Chondrocyte (in vitro differentiated cells): ENCODE data around the gene MYCBPAP. TPM values are rescaled to one million over a fixed set of nuclear protein-coding genes. Genes with fewer than 3 reads are reported as not detected.

Source experiments
- DNase-seq: peaks from one replicate; pipeline ENCODE4 v3.0.0; 2021; ENCODE audit warnings: mixed read lengths, low spot score
- H3K27ac Mint-ChIP-seq: one replicate; pipeline ENCODE4 v1.8.0; 2021; ENCODE audit warnings: mild to moderate bottlenecking, moderate library complexity, mixed read lengths; ENCODE audit not compliant: unreplicated experiment
- H3K27me3 Mint-ChIP-seq: 2 replicates; pipeline ENCODE4 v1.8.0; 2021; ENCODE audit warnings: low read depth, mixed read lengths
- H3K36me3 Mint-ChIP-seq: 2 replicates; pipeline ENCODE4 v1.8.0; 2021; ENCODE audit warnings: low read depth, mixed read lengths
- H3K4me1 Mint-ChIP-seq: 2 replicates; pipeline ENCODE4 v1.8.0; 2021; ENCODE audit warnings: low read depth, mild to moderate bottlenecking, mixed read lengths
- H3K4me3 Mint-ChIP-seq: one replicate; pipeline ENCODE4 v1.8.0; 2021; ENCODE audit warnings: mild to moderate bottlenecking, moderate library complexity, mixed read lengths; ENCODE audit not compliant: unreplicated experiment
- H3K9me3 Mint-ChIP-seq: 2 replicates; pipeline ENCODE4 v1.8.0; 2021; ENCODE audit warnings: low read depth, mixed read lengths
- total RNA-seq: library from RNA; stranded (reverse); gene quantifications from 3 replicates; pipeline ENCODE4 v1.2.1, GENCODE V29; 2021
- TF ChIP-seq, protein P1 (sequence below): fragments of 200-600 bp; sonication (generic); IDR thresholded peaks from 2 replicates; pipeline ENCODE4 v1.5.0; 2021; ENCODE audit warnings: antibody characterized with exemption, mild to moderate bottlenecking, moderate library complexity

MYCBPAP gene
- total RNA-seq, 1 donor from 2014 or later = 0.99 TPM

DNA sequence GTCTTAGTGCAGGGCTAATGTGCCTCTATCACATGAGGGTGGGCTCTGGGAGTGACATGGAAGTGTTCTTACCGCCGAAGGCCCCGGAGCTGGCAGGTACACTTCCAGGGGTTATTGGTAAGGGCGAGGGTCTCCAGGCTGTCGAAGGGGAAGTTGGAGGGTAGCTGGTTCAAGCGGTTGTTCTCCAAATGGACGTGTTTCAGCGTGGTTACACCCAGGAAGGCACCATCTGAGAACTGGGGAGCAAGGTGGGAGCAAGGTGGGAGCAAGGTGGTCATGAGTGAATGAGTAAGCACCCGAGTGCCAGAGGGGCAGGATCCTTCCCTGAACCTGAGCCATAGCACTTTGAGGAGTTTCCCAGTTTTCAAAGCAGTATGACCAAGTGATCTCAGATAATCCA is 42.6 kb upstream of the MYCBPAP start:
- Mint-ChIP-seq H3K27me3 (peaks cover 2% of the 10 kb centered on the region), H3K4me1 (peaks cover 3% of the 10 kb centered on the region), H3K9me3 (no peaks in the 10 kb centered on the region), H3K4me3 (no peak overlapping the region), H3K27ac (no peak overlapping the region), H3K36me3 (peaks cover 2% of the 10 kb centered on the region)
- no peak for DNase-seq
- TF ChIP-seq, protein P1, sequence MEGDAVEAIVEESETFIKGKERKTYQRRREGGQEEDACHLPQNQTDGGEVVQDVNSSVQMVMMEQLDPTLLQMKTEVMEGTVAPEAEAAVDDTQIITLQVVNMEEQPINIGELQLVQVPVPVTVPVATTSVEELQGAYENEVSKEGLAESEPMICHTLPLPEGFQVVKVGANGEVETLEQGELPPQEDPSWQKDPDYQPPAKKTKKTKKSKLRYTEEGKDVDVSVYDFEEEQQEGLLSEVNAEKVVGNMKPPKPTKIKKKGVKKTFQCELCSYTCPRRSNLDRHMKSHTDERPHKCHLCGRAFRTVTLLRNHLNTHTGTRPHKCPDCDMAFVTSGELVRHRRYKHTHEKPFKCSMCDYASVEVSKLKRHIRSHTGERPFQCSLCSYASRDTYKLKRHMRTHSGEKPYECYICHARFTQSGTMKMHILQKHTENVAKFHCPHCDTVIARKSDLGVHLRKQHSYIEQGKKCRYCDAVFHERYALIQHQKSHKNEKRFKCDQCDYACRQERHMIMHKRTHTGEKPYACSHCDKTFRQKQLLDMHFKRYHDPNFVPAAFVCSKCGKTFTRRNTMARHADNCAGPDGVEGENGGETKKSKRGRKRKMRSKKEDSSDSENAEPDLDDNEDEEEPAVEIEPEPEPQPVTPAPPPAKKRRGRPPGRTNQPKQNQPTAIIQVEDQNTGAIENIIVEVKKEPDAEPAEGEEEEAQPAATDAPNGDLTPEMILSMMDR = no peak

DNA sequence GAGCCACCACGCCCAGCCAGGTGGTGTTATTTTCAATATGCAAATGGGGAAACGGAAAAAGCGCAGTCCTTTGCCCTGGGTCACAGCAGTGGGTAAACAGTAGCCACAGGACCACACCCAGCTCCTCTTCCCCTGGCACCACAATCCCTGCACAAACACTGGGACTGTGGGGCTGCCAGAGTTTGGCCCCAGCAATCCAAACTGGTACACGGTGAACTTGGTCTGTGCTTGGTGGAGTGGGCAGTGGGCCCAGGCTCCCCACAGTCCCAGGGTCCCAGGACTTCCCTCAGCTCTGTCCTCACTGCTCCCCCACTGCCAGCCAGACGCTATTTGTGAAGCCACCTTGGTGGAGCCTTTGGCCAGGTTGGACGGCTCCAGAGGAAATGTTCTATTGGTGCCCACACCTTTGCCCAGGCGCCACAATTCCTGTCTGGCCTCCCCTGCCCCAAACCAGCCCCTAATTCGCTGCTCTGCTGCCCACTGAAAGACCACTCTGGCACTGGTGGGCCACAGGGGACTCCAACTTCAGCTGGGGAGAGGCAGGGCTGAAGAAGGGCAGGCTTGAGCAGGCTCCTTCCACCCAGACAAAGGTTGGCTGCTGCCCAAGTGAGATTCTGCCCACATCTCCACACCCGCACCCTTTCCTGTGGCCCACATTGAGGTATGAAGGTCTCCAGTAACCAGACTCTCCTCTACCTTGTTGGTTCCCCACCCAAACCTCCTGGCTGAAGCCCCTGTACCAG is 41.7 kb upstream of the MYCBPAP start:
- DNase-seq = no peak

DNA sequence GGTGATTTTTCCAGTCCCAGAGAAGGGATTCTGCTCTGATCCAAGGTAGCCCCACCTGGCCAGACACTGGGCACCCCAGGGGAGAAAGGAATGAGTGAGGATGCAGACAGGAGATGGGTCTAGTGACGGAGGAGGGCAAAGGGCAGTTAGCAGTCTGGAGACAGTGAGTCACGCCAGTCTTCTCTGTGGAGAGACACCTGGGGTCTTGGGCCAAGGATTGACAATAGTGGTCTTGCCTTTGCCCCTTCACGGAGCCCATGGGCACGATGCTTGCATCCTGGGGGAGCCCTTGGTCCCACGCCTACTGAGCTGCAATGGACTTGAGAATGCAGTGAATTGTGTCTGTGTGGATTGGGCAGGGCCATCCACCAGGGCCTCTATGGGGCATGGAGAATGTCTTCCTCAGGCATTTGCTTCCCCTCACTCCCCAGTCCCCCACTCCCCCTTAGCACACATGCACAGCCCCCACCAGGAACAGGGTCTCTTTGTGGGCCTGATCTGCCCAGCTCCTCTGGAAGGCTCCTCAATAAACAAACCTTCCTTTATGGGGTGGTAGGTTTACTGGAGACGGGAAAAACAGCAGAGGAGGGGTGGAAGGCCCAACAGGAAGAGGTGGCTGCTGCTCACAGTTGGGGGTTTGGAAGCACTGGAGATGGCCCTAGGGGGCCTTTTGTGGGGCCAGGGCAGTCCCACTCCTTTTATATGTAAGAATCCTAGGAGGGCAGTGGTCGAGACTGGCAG is 41.0 kb upstream of the MYCBPAP start:
- no peaks in the 10 kb centered on the region for H3K9me3 Mint-ChIP-seq
- no peaks in the 10 kb centered on the region for H3K36me3 Mint-ChIP-seq
- TF ChIP-seq, protein P1 = no peak
- DNase-seq = no peak
- H3K27ac Mint-ChIP-seq = no peak overlapping the region
- H3K27me3 Mint-ChIP-seq = peaks cover 2% of the 10 kb centered on the region
- H3K4me1 Mint-ChIP-seq = peaks cover 3% of the 10 kb centered on the region
- H3K4me3 Mint-ChIP-seq = no peak overlapping the region

More for the DNA sequence above, 41.7 kb upstream of the MYCBPAP start:
- no peaks in the 10 kb centered on the region for H3K9me3 Mint-ChIP-seq
- peaks cover 2% of the 10 kb centered on the region for H3K36me3 Mint-ChIP-seq
- peaks cover 2% of the 10 kb centered on the region for H3K27me3 Mint-ChIP-seq
- no peak overlapping the region for H3K4me3 Mint-ChIP-seq
- H3K4me1 Mint-ChIP-seq = peaks cover 3% of the 10 kb centered on the region
- H3K27ac Mint-ChIP-seq = no peak overlapping the region
- TF ChIP-seq, protein P1 = no peak

DNA sequence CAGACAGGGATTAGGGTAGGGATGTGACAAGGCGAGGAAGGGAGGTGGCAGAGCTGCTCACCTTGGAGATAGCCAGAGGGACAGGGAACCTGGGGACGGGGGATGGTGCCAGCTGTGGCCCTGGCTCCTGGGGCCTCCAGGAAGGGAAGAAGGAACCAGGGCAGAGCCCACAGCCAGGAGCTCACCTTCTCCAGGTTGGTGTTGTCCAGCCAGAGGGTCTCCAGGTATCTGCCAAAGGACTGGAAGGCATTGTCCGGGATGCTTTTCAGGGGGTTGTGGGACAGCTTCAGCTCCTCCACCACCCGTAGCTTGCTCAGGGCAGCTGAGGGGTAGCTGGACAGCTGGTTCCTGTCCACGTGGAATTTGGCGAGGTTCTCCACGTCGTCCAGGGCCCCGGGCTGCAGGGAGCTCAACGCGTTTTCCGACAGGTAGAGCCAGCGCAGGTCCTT is 40.4 kb upstream of the MYCBPAP start:
- Mint-ChIP-seq H3K4me3 (no peak overlapping the region), H3K27ac (no peak overlapping the region), H3K27me3 (peaks cover 2% of the 10 kb centered on the region), H3K9me3 (no peaks in the 10 kb centered on the region), H3K36me3 (no peaks in the 10 kb centered on the region), H3K4me1 (peaks cover 3% of the 10 kb centered on the region)
- no peak for DNase-seq
- TF ChIP-seq, protein P1 = no peak

DNA sequence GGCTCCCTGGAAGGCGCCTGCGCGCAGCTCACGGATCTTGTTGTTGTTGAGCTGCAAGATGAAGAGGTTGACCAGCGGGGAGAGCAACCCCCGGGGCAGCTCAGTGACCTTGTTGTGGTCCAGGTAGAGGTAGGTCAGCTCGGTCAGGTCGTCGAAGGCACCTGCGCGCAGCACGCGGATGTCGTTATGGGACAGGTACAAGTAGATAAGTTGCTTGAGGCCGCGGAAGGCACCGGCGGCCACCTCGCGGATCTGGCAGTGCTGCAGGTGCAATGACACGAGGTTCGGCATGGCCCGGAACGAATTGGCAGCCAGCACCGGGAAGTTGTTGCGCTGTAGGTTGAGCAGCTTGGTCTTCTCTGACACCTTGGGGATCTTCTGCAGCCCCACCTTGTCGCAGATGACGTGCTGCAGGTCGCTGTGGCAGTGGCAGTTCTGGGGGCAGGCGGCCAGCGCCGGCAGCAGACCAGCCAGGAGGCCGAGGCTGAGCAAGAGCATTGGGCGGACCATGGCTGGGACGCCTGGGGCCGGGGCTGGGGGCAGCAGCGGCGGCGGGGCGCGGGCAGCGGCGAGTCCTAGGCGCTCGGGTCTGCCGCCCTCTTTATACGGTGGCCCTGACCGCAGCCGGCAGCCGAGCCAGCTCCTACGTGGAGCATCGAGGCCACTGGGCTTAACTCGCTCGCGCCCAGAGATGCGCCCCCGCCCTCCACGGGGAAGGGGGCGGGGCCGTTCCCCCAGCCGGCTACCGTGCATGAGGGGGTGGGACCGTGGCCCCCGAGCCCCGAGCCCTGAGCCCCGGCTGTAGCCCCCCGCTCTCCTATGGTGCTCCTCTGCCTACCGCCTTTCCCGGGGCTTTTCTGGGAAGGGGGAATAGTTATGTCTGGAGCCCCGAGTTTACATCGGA is 39.7 kb upstream of the MYCBPAP start, which contains the start of gene CHAD:
CHAD (minus strand) TSS at position 577 of the 904 bp plus-strand sequence; CDS start at position 510, 67 bp downstream.
- peaks cover 3% of the 10 kb centered on the region for H3K4me1 Mint-ChIP-seq
- TF ChIP-seq, protein P1 = no peak
- no peak within 1 kb of the TSS for H3K4me3 Mint-ChIP-seq

More for the DNA sequence above, 39.7 kb upstream of the MYCBPAP start, which contains the start of gene CHAD:
- Mint-ChIP-seq H3K36me3 (peaks cover under 1% of the 10 kb centered on the region), H3K27ac (no peak within 1 kb of the TSS), H3K27me3 (peaks cover 2% of the 10 kb centered on the region), H3K9me3 (no peaks in the 10 kb centered on the region)
- no peak for DNase-seq
